Stimulated activated naive CD8-positive, alpha-beta T cell treated with anti-CD3 and anti-CD28 coated beads, Interleukin-15, Interleukin-2, amounts not matched to agents 100 ng/mL and 50 ng/mL, for 24 hours (primary cell): ENCODE results near the gene BRD3OS.

Experiments
- H3K27ac Mint-ChIP-seq: one replicate; pipeline ENCODE4 v1.8.0; 2021; ENCODE audit warnings: mild to moderate bottlenecking, mixed read lengths
- H3K27me3 Mint-ChIP-seq: one replicate; pipeline ENCODE4 v1.8.0; 2021; ENCODE audit warnings: mixed read lengths
- H3K36me3 Mint-ChIP-seq: one replicate; pipeline ENCODE4 v1.8.0; 2021; ENCODE audit warnings: low read depth, mixed read lengths
- H3K4me1 Mint-ChIP-seq: one replicate; pipeline ENCODE4 v1.8.0; 2021; ENCODE audit warnings: low read depth, mixed read lengths
- H3K4me3 Mint-ChIP-seq: one replicate; pipeline ENCODE4 v1.8.0; 2021; ENCODE audit warnings: mild to moderate bottlenecking, mixed read lengths
- H3K9me3 Mint-ChIP-seq: one replicate; pipeline ENCODE4 v1.8.0; 2021; ENCODE audit warnings: mixed read lengths

The BRD3OS gene

DNA sequence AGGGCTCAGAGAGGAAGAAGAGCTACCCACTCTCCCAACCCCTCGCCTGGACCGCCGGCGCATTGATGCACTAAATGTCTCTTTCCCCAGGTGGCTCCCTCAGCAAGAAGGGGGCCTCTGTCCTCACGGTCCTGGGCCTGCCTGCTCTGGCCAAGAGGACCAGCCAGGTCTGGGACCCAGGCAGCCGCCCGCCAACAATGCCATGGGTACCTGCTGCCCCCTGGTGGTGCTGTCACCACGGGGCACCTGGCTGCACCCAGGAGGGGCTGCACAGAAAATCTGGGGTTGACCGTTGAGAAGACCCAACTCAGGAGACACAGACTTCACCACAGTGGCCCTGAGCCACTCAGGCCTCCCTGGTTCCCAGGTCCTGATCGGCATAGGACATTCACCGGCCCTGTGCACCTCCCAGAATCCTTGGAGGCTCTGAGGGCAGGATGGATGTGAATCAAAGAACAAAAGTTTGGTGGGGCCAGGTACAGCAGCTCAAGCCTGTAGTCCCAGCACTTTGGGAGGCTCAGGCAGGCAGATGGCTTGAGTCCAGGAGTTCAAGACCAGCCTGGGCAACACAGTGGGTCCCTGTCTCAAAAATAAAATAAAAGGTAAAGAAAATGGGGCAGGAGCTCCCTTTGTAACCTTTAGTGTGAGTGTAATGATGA lies 30.8 kb upstream of the BRD3OS start:
- H3K27ac Mint-ChIP-seq: no peak overlapping the region
- no peaks in the 10 kb centered on the region for H3K27me3 Mint-ChIP-seq
- H3K4me3 Mint-ChIP-seq: no peak overlapping the region
- H3K9me3 Mint-ChIP-seq: no peaks in the 10 kb centered on the region
- H3K36me3 Mint-ChIP-seq: no peaks in the 10 kb centered on the region
- H3K4me1 Mint-ChIP-seq: peaks cover 7% of the 10 kb centered on the region

DNA sequence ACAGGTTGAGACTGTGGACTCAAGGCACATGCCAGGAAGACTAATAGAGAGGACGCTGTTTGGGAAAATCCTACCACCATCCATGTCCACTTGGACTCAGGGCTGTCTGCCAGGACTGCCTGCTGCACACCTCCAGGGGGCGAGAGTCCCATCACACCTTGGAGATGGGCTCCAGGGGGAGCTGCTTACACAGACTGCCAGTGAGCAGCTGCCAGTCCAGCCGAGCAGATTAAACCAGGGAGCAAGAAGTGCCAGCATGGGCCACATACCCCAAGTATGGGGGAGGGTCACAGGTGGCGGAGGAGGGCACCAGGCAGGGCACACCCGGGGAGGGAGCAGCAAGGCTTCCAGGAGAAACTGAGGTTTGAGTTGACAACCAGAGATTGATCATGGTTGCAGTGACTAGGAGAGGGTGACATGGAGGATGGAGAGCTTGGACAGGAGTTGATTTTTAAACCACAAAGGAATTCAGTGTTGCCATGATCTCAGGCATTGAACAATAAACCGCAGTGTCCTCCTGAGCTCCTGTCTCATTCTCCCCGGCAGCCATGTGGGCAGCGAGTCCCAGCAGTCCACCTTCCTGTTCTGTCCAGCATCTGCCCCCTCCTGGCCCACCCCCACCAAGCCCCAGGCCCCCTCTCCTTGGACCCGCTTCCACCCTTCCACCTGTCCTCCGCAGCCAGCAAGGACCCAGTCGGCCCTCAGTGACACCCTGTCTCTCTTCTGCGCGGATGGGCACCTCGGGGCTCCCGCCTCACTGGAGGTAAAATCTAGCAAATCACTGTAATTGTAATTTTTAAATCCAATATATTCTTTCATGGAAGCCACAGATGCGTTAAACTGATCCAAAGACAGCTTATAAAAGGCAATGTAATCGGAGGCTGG lies 30.0 kb upstream of the BRD3OS start:
- H3K9me3 Mint-ChIP-seq: no peaks in the 10 kb centered on the region
- no peaks in the 10 kb centered on the region for H3K36me3 Mint-ChIP-seq
- H3K4me1 Mint-ChIP-seq: peaks cover 7% of the 10 kb centered on the region
- no peak overlapping the region for H3K4me3 Mint-ChIP-seq
- no peaks in the 10 kb centered on the region for H3K27me3 Mint-ChIP-seq
- no peak overlapping the region for H3K27ac Mint-ChIP-seq

GRCh38 chr9:133996531-133997520 lies 28.5 kb upstream of the BRD3OS start:
- H3K27me3 Mint-ChIP-seq: no peaks in the 10 kb centered on the region
- H3K36me3 Mint-ChIP-seq: no peaks in the 10 kb centered on the region
- no peak overlapping the region for H3K4me3 Mint-ChIP-seq
- H3K27ac Mint-ChIP-seq: no peak overlapping the region
- H3K4me1 Mint-ChIP-seq: peaks cover 7% of the 10 kb centered on the region
- no peaks in the 10 kb centered on the region for H3K9me3 Mint-ChIP-seq

DNA sequence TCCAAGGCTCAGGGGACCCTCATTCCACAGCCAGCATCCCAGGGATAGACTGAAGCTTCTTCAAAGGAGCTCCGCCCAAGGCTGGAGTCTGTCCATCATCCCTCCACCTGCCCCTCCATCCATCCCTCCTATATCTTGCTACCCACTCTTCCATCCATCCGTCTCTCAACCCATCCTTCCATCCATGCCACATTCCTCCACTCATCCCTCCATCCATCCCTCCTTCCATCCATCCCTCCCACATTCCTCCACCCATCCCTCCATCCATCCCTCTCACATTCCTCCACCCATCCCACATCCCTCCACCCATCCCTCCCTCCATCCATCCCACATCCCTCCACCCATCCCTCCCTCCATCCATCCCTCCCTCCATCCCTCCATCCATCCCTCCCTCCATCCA lies 27.7 kb upstream of the BRD3OS start:
- no peak overlapping the region for H3K4me3 Mint-ChIP-seq

GRCh38 chr9:133998915-133999595 lies 26.2 kb upstream of the BRD3OS start:
- Mint-ChIP-seq H3K27ac (no peak overlapping the region), H3K4me1 (peaks cover 4% of the 10 kb centered on the region), H3K36me3 (no peaks in the 10 kb centered on the region), H3K9me3 (no peaks in the 10 kb centered on the region), H3K27me3 (peaks cover 4% of the 10 kb centered on the region), H3K4me3 (no peak overlapping the region)

More for the DNA sequence above, 27.7 kb upstream of the BRD3OS start:
- Mint-ChIP-seq H3K27ac (no peak overlapping the region), H3K9me3 (no peaks in the 10 kb centered on the region), H3K36me3 (no peaks in the 10 kb centered on the region), H3K27me3 (no peaks in the 10 kb centered on the region), H3K4me1 (peaks cover 7% of the 10 kb centered on the region)

DNA sequence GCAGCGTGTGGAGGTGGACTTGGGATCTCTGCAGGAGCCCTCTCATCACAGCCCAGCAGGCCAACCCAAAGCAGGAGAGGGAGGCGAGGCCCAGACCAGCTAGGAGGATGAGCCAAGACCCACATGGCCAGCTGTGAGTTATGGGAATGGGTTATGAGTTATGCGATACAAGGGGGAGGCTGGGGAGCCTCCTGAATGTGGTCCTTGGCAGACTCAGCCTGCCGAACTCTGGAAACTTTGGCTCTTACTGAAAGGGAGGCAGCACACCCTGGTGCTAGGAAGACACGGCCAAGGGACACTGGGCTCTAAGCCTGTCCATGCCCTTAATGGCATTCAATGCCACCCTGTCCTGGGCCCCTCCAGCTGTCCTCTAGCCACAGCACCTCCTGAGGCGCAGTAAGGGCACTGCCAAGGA lies 25.4 kb upstream of the BRD3OS start:
- H3K27me3 Mint-ChIP-seq: peaks cover 4% of the 10 kb centered on the region
- no peaks in the 10 kb centered on the region for H3K4me1 Mint-ChIP-seq
- no peaks in the 10 kb centered on the region for H3K9me3 Mint-ChIP-seq
- no peak overlapping the region for H3K4me3 Mint-ChIP-seq
- H3K27ac Mint-ChIP-seq: no peak overlapping the region
- no peaks in the 10 kb centered on the region for H3K36me3 Mint-ChIP-seq

DNA sequence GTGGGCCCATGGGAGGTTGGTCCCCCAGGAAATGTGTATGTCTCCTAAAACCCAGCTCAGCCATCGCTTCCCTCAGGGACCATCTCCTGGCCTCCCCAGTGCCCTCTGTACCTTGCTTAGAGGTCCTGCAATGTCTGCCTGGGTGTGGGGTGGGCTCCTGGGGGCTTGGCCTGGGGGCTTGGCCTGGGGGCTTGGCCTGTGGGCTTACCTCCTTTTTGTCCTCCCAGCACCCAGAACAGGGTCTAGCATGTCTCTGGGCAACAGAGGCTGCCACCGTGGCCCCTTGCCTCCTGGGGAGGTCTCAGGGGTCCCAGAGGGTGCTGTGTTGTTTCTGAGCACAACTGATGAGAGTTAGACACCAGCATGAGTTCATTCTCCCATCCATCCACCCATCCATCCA lies 22.5 kb upstream of the BRD3OS start:
- no peak overlapping the region for H3K4me3 Mint-ChIP-seq
- no peak overlapping the region for H3K27ac Mint-ChIP-seq
- no peaks in the 10 kb centered on the region for H3K4me1 Mint-ChIP-seq
- H3K27me3 Mint-ChIP-seq: peaks cover 10% of the 10 kb centered on the region
- H3K36me3 Mint-ChIP-seq: no peaks in the 10 kb centered on the region
- no peaks in the 10 kb centered on the region for H3K9me3 Mint-ChIP-seq

DNA sequence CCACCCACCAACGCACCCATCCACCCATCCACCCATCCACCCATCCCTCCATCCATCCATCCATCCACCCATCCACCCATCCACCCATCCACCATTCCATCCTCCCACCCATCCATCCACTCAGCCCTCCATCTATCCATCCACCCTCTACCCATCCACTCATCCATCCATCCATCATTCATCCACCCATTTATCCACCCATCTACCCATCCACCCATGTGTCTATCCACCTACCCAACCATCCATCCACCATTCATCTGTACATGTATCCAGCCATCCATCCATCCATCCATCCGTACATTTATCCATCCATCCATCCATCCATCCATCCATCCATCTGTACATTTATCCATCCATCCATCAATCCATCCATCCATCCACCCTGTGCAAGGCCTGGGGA lies 22.0 kb upstream of the BRD3OS start:
- peaks cover 10% of the 10 kb centered on the region for H3K27me3 Mint-ChIP-seq
- no peaks in the 10 kb centered on the region for H3K9me3 Mint-ChIP-seq
- H3K4me1 Mint-ChIP-seq: no peaks in the 10 kb centered on the region
- H3K4me3 Mint-ChIP-seq: no peak overlapping the region
- no peaks in the 10 kb centered on the region for H3K36me3 Mint-ChIP-seq
- H3K27ac Mint-ChIP-seq: no peak overlapping the region

DNA sequence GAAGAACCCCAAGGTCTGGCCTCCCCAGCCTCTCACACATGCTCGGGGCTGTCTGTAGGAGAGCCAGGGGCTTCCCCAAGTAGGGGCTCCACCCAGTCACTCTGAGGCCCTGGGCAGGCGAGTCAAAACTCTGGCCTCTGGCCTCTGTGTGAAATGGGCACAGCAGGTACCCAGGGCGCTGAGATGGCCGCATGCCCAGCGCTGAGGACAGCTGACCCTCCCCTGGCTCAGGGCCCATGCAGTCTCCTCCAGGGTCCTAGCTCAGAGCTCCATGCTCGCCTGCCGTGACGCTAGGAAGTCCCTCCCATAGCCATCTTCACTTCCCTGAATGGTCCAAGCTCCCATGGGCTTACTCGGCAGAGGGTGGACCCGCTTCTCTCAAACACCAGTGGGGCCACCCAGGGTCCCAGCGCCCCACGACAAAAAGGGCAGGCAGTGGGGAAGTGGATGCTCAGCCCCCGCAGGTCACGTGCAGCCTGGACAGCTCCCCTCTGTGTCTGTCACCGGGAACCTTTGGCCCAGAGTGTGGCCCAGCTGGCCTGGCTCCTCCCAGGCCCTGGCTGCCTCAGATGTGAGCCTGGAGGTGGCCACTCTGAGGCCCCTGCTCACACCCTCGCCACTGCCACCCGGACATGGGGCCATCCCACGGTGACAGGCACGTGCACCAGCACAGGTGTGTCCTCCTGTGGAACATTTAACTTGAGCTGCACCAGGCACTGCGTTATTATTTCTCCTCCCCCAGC lies 21.0 kb upstream of the BRD3OS start:
- Mint-ChIP-seq H3K4me3 (no peak overlapping the region), H3K27me3 (peaks cover 10% of the 10 kb centered on the region), H3K27ac (no peak overlapping the region), H3K36me3 (no peaks in the 10 kb centered on the region), H3K9me3 (no peaks in the 10 kb centered on the region), H3K4me1 (no peaks in the 10 kb centered on the region)

GRCh38 chr9:134004881-134005280 lies 20.4 kb upstream of the BRD3OS start:
- no peaks in the 10 kb centered on the region for H3K4me1 Mint-ChIP-seq
- no peaks in the 10 kb centered on the region for H3K36me3 Mint-ChIP-seq
- no peak overlapping the region for H3K27ac Mint-ChIP-seq
- H3K9me3 Mint-ChIP-seq: no peaks in the 10 kb centered on the region
- H3K27me3 Mint-ChIP-seq: peaks cover 10% of the 10 kb centered on the region
- no peak overlapping the region for H3K4me3 Mint-ChIP-seq

DNA sequence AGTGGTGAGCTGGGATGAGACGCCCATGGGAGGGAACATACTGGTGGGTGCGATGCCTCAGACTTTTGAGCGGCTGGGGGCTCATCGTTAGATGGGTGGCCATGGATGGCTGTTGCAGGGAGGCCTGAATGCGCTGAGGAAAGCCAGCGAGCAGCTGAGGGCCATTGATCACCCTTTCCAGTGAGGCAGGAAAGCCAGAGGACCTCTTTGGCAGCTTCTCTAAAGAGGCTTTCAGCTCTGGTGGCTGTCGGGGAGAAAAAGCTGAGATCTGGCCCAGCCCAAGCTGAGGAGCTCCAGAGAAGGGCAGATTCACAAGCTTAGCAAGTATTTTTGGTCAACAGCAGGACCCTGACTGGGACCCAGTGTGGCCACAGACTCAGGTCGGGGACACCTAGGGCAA lies 19.9 kb upstream of the BRD3OS start:
- H3K36me3 Mint-ChIP-seq: no peaks in the 10 kb centered on the region
- H3K27me3 Mint-ChIP-seq: peaks cover 10% of the 10 kb centered on the region
- H3K4me3 Mint-ChIP-seq: no peak overlapping the region
- no peaks in the 10 kb centered on the region for H3K9me3 Mint-ChIP-seq
- H3K27ac Mint-ChIP-seq: no peak overlapping the region
- H3K4me1 Mint-ChIP-seq: no peaks in the 10 kb centered on the region

DNA sequence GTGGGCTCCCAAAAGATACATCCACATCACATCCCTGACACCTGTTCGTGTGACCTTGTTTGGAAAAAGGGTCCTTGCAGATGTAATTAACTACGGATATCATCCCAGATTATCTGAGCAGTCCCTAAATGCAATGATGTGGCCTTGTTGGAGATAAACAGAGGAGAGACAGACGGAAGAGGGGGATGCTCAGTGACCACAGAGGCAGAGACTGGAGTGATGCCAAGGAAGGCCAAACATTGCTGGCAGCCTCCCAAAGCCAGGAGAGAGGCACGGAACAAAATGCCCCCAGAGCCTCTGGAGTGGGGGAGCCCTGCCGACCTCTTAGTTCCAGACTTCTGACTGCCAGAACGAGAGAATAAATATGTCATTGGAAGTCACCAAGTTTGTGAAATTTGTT lies 18.1 kb upstream of the BRD3OS start:
- Mint-ChIP-seq H3K4me3 (no peak overlapping the region), H3K27me3 (peaks cover 10% of the 10 kb centered on the region), H3K27ac (no peak overlapping the region), H3K9me3 (no peaks in the 10 kb centered on the region), H3K4me1 (no peaks in the 10 kb centered on the region), H3K36me3 (no peaks in the 10 kb centered on the region)

DNA sequence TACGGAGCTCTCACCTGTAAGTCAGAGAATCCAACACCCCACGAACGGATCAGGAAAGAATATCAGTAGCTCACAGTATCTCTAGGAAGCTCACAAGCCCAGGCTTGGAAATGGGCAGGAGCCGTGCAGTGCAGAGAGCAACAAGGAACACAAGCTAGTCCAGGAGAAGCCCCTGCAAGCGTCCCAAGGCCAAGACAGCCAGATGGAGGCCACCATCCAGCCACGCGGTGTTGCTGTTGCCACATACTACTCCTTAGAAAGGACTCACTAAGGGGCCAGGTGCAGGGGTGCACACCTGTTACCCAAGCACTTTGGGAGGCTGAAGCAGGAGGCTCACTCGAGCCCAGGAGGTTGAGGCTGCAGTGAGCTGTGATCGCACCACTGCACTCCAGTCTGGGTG lies 17.7 kb upstream of the BRD3OS start:
- no peaks in the 10 kb centered on the region for H3K36me3 Mint-ChIP-seq
- no peaks in the 10 kb centered on the region for H3K4me1 Mint-ChIP-seq
- no peak overlapping the region for H3K4me3 Mint-ChIP-seq
- H3K27ac Mint-ChIP-seq: no peak overlapping the region
- peaks cover 10% of the 10 kb centered on the region for H3K27me3 Mint-ChIP-seq
- H3K9me3 Mint-ChIP-seq: no peaks in the 10 kb centered on the region
